Measurements from ENCODE around the gene MTMR3.

GRCh38 chr22:30009478-30009877 is 126.5 kb downstream of the MTMR3 start:
- TF ChIP-seq, protein P1, sequence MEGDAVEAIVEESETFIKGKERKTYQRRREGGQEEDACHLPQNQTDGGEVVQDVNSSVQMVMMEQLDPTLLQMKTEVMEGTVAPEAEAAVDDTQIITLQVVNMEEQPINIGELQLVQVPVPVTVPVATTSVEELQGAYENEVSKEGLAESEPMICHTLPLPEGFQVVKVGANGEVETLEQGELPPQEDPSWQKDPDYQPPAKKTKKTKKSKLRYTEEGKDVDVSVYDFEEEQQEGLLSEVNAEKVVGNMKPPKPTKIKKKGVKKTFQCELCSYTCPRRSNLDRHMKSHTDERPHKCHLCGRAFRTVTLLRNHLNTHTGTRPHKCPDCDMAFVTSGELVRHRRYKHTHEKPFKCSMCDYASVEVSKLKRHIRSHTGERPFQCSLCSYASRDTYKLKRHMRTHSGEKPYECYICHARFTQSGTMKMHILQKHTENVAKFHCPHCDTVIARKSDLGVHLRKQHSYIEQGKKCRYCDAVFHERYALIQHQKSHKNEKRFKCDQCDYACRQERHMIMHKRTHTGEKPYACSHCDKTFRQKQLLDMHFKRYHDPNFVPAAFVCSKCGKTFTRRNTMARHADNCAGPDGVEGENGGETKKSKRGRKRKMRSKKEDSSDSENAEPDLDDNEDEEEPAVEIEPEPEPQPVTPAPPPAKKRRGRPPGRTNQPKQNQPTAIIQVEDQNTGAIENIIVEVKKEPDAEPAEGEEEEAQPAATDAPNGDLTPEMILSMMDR (IDR thresholded peaks at IDR 0.05): no peak
- no peak for TF ChIP-seq POLR2A (IDR thresholded peaks at IDR 0.05)
